Keratinocyte (primary cell): ENCODE results near the gene UCMA.

Source experiments
- CTCF ChIP-seq, 3 experiments: IDR thresholded peaks in 1 of 3; conservative IDR thresholded peaks in 1 of 3; optimal IDR thresholded peaks in 1 of 3; 2 replicates in 2 of 3; 3 replicates in 1 of 3; pipeline versions ENCODE3 to v1.5.1; 2011; ENCODE audit warnings: low read length in 3 of 3, mild to moderate bottlenecking in 3 of 3, moderate library complexity in 2 of 3, control low read depth in 1 of 3, inconsistent platforms in 1 of 3; ENCODE audit not compliant: insufficient read depth in 2 of 3; ENCODE audit errors: extremely low read depth in 1 of 3
- EZH2 ChIP-seq: IDR thresholded peaks from one replicate; pipeline ENCODE4 v1.6.1; 2012; ENCODE audit warnings: inconsistent platforms, mild to moderate bottlenecking, low read length, moderate library complexity

DNA sequence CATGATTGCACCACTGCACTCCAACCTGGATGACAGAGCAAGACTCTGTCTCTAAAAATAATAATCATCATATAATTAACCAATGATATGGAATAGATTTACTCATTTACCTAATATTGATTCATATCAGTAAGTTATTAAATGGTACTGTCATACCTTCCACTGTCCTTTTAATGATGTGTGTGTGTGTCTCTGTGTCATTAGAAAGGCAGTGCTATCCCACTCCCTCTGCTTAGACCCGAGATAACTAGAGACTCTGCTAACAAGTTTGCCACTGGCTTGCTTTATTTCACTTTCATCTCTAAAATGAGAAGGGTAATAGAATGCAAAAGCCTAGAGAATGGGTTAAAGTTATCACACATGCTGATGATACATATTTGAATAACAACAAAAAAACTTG, 51.8 kb downstream of the UCMA start:
- TF ChIP-seq EZH2, result no peak
- TF ChIP-seq CTCF (optimal IDR thresholded peaks at IDR 0.05 in 1 of 3, IDR thresholded peaks at IDR 0.05 in 1 of 3, conservative IDR thresholded peaks at IDR 0.05 in 1 of 3; ENCODE audit: extremely low read depth in 1 of 3, insufficient read depth in 2 of 3, low read length in 3 of 3), result no peak
